Activated CD8-positive, alpha-beta memory T cell treated with anti-CD3 and anti-CD28 coated beads, Interleukin-2, amount 50 U/mL, for 1 hour (primary cell): Measurements from ENCODE around the gene ITGAE.

Experiments used
- DNase-seq: peaks from one replicate; pipeline ENCODE4 v3.0.0-alpha.2; 2020; ENCODE audit errors: extremely low read depth

Gene ITGAE

DNA sequence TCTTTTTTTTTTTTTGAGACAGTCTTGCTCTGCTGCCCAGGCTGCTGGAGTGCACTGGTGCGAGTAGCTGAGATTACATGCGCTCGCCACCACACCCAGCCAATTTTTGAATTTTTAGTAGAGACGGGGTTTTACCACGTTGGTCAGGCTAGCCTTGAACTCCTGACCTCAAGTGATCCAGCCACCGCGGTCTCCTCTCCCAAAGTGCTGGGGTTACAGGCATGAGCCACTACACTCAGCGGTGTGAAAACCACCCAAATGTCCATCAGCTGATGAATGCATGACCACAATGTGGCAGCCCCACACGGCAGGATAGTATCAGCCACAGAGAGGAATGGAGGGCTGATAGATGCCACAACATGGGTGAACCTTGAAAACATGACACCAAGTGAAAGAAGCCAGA, 107.2 kb downstream of the ITGAE start:
- no peak for DNase-seq

DNA sequence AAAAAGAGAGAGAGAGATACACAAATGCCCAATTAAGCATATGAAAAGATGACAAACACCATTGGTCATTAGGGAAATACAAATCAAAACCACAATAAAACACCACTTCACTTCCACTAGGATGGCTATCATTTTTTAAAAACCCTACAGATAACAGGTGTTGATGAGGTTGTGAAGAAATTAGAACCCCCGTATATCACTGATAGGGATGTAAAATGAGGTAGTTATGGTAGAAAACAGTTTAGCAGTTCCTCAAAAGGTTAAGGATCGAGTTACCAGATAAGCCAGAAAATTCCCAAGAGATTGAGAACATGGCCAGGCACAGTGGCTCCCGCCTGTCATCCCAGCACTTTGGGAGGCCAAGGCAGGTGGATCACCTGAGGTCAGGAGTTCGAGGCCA, 107.8 kb downstream of the ITGAE start:
- DNase-seq = no peak

DNA sequence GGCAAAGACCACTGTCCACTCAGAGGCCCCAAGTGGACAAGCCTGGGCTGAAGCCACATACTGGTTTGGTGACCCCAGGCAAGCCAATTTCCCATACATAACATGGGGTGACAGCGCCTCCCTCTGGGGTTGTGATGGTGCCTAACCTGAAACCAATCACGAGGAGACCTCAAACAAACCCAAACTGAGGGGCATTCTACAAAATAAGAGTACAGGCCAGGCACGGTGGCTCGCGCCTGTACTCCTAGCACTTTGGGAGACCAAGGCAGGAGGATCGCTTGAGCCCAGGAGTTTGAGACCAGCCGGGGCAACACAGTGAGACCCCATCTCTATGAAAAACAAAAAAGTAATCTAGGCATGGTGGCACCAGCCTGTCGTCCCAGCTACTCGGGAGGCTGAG, 108.6 kb downstream of the ITGAE start:
- no peak for DNase-seq

DNA sequence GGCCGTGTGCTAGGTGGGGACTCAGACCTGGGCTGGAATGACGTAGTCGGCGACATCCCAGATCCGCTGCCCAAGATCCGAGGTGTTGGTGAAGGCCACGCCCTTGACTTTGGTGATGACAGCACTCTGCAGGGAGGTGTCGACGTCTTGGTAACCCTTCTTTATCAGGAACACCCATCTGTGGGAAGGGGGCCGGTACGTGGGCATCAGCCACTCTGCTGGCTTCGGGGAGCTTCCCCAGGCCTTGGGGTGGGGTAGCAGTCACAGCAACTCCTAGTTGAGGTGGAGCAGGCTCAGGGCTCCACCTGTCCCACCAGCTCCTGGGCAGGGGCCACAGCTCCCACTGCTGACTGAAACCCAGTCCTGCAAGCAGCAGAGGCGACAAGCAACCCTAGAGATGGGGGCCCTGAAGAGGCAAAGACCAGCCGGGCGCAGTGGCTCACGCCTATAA, 109.3 kb downstream of the ITGAE start:
- no peak for DNase-seq

DNA sequence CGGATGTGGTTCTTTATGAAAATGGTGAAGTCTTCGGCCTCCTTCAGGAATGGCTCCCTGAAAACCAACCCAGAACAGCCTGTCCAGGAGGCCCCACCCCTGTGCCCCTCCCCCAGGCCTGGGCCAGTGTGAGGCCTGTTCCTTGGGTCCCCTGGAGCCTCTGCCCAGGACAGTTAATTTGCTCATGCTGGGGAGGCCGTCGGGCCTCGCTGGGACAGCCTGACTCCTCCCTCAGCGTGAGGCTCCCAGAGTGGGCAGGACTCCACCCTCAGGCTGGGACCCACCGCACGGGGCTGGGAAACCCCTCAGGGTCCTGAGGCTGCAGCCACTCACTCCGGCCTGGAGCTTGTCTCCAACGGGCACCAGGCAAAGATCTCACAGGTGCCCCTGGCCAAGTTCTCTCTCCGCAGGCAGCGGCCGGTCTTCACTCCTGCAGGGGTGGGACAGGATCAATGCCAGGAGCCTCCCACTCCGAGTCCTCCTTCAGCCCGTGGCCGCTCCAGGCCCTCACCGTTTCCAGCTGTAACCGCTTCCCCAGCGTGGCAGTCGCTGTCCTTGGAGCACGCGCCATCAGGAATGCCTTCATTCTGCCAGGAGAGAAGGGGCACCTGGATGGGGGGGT, 110.8 kb downstream of the ITGAE start:
- DNase-seq = no peak

DNA sequence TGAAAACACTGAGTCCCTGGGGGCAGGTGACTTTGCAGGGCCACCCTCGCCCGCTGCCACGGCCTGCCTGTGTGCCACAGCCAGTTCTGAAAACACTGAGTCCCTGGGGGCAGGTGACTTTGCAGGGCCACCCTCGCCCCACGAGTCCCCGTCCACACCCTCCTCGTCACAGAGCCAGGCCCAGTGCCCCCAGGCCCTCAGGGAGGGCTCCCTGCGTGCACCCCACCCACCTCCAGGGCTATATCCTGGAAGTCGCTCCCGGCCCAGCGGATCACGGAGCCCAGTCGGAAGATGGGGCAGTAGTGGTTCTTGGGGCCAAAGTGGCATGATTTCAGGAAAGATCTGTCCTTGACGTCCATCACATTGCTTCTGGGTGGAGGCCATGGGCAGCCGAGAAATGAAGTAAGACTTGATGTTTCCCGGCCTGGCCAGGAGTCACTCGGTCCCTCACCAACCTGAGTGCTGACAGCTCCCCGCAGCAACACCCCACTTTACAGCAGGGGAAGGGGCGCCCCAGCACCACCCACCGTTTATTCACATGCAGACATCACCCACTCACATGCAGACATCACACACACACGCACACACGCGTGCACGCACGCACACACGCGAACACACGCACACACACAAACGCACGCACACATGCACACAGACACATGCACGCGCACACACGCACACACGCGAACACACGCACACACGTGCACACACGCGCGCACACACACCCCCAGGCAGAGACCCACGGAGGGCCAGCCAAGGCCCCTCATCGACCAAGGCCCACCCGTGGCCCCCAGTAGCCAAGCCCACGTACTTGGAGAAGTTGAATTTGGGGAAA, 111.5 kb downstream of the ITGAE start:
- DNase-seq = no peak

DNA sequence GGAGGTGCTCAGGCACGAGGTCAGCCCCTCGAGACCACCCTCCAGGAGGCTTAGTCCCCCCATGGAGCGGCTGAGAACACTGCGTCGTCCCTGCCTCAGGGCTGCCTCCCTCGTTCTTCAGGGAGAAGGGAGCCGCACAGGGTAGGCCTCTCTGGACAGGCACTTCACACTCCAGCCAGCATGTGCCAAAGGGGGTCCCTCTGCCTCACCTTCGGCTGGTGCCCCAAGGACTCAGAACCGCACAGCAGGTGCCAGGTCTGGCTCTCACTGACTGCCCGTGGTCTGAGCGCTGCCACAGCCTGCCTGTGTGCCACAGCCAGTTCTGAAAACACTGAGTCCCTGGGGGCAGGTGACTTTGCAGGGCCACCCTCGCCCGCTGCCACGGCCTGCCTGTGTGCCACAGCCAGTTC, 112.1 kb downstream of the ITGAE start:
- DNase-seq = no peak

DNA sequence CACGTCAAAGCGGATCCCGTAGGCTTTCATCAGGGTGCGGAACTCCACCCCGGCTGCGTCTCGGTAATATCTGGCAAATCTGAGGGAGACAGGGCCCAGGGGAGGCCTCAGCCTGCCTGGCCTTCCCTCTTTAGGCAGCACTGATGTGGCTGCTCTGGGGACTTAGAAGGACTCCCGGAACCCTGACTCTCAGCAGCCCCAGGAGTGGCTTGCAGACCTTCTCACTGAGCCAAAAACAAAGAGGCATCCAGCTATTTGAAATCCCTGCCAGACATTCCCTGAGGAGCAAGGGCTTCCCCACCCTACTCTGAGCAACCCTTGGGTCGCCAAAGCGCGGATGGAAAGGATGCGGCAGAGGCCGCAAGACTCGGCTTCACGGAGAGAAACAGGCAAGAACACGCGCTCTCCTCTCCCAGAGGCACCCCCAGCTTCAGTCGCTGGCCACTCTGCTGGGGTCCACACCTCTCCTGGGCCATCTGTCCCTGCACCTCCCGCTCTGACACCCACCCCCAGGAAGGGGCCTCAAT, 112.9 kb downstream of the ITGAE start:
- DNase-seq = no peak

DNA sequence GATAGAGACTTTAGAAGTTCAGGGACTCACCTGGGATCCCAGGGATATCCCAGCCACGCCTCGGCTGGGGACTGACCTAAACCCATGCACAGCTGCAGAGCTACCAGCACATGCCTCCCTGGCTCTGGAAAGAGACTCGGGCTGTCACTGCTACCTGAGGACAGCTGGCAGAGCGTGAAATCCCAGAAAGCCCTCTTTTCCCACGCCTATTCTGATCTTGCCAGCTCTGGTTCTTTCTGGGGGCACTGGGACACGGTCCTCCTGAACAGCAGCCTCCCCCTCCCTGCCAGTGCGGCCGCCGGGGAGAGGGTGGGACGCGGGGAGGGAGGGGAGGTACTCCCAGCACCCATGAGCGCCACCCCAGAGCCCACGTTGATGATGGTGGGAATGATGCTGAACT, 115.8 kb downstream of the ITGAE start:
- no peak for DNase-seq

DNA sequence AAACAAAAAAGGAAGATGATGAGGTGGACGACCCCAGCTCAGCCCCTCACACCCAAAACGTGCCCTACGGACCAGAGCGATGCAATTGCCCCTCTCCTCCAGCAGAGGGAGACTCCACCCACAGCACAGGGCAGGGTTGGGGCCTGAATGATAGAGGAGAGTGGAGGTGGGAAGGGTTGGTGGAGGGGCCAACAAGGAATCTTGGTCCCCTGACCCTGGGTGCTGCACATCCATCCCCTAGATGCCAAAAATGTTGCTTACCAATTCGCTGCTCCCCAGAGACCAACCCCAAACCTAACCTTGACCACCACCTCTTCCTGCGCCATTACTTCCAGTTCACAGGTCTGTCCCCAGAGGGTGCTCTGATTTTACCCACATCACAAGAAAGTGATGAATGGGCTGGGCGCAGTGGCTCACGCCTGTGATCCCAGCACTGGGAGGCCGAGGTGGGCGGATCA, 117.9 kb downstream of the ITGAE start:
- DNase-seq = no peak

DNA sequence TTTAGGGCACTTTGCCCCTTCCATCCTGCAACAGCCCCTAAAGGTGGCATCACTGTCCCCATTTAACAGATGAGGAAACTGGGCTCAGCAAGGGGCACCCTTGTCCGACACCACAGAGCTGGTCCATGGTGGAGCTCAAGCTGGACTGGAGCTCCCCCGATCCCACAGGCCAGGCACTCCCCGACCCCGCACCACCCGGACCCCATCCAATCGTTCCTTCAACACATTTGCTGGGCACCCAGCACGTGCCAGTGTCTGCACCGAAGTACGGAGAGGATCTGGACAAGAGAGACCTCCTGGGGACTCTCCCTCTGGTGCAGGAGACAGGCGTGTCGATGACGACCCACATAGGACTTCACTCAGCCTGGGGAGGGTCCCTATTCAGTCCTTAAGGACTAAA, 119.0 kb downstream of the ITGAE start:
- DNase-seq = no peak

DNA sequence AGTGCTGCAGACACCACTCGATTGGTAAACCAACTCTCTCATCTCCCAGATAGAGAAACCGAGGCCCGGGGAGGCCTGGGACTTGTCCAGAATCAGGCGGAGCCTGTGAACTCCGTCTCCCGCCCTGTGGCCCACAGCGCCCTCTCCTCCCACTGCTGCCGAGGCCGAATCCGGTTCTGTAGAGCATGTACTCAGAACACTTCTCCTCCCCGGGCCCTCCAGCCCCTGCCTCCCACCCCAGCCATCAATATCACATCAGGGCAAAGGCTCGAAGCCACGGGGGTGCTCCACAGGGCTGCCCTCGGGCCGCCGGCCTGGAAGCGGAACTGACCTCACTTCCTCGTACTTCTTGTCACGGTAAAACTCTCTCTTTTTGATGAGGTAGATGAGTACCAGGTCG, 119.4 kb downstream of the ITGAE start:
- DNase-seq = no peak

DNA sequence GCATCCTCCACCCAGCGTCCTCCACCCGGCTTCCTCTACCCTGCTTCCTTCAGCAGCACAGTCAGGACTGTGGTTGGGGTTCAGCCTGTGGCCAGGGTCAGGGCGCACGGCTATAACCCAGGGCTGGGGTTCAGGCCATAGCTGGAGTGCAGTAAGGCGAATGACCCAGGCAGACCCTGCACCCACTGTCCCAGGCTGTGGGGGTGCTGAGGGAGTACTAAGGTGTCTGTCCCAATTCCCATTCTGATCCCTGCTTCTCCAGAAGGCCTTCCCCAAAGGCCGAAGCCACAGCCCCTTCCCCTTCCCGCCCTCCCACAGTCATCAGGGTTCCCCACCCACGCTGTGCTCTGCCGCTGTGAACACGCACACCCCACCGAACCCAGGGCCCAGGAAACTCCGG, 119.9 kb downstream of the ITGAE start:
- DNase-seq = no peak

DNA sequence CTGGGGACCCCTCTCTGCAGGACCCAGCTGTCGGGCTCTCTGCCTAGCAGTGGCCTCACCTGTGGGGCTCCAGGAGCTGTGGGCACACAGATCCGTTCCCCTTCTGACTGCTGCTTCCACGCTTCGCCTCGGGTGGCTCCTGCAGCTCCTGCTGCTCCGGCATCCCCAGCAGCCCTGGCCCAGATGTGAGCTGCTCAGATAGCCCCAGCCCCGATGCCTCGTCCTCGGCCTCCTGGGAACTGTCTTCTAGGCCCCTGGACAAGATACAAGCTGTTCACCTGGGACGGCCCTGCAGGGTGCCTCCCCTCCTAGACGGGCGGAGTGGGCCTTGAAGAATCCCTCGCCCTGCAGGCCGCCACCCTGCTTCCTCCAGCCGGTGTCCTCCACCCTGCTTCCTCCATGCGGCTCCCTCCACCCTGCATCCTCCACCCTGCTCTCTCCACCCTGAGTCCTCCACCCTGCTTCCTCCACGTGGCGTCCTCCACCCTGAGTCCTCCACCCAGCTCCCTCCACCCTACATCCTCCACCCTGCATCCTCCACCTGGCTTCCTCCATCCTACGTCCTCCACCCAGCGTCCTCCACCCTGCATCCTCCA, 121.4 kb downstream of the ITGAE start:
- no peak for DNase-seq

DNA sequence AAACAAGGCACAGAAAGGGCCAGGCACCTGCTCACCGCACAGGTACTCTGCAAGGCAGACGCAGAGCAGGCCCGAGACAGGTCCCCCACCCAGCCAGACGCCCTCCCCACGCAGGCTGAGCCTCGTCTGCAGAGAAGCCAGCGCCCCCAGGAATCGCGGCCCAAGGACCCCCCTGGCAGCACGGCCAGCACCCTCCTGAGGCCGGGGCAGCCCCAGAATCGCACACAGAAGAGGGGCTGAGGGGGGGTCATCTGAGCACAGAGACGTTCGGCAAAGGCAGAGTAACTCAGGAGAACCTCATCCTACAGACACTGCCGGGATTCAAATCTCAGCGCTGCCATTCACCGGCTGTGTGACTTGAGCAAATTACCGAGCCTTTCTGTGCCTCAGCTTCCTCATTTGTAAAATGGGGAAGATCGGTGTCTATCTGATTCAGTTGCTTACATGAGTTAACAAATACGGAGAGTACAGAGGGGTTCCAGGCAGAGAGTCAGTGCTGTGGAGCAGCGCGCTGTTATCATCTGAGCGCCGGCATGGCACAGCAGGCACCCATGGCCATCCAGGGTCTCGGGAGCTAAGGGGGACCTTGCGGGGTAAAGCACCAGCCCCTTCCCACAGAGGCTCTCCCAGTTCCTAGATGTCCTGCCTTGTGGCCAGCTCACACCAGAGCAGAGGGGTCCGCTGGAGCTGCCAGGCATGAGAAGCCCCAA, 122.0 kb downstream of the ITGAE start:
- no peak for DNase-seq

DNA sequence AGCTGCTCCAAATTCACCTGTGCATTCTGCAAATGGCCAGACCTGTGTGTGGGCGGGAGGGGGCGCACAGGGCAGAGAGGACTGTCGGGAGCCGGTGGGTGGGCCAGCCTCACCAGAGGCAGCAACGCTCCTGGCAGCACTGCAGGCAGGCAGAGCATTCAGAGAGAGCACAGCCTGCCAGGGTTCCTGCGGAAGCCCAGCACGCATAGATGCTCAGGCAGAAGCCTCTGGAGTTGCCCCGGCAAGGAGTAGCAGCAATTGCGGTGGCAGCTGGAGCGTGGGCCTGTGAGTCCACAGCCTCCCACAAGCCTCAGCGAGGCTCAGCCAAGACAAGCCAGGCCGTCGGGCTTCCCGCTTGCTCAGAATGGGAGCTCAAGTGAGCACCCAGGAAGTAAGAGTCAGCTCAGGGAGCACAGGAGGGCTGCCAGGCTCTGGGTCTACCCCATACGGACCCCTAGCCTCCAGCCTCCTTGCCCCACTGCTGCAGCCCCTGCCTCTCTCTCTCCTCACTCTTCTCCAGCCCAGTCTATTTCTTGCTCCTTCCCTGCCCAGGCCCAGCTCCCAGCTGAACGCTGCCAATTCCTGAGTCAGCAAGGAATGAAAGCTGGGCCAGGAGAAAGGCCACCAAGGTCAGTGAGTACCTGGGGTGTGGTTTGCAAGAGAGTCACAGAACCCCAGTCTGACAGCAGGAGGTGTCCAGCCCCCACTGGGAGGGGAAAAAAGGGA, 122.7 kb downstream of the ITGAE start:
- DNase-seq = no peak

DNA sequence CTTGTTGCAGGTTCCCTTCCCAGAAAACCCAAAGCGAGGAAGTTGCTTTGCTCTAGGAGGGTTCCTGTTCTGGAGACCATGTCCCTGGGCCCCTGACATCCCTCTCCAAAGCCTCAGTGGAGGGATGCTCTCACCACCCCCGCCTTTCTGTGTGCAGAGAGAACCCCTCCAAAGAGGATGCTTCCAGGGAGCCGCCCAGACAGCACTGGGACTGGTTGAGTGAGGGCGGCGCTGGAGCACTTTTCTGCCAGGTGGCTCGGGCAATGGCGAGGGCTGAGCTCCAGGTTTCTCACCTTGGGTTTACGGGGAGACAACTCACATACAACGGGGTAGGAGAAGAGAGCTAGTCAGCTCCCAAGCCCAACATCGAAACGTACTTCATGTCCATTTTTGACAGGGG, 125.1 kb downstream of the ITGAE start:
- DNase-seq = no peak

DNA sequence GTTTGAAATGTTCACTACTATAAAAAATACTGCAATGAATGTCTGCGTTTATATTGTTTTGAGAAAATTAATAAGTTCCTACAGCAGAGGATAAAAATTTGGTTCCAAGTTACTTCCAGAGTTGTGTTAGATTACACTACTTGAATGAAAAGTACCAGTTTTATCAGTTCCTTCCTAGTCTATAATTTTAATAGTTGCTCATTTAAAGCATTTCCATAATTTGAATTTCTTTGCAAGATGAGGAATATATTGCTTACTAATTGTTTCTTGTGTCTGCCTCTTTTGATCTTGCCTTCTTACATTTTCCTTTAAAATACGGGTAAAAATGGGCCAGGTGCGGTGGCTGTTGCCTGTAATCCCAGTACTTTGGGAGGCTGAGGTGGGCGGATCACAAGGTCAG, 128.4 kb downstream of the ITGAE start:
- no peak for DNase-seq

DNA sequence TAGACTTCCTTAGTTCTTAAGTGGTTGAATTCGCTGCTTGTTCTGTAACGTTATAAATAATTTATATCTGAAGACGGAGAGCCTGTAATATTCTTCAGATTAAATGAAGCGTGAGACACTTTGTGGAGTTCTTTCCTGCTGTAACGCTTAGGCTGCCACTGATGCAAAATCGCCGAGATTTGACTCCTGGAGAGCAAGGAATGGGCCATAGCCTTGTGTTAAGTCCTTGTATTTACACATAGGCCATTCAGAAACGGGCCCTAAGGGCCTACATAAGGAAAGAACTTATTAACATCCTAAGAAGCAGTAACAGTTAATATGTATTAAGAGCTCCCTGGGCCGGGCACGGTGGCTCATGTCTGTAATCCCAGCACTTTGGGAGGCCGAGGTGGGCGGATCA, 131.4 kb downstream of the ITGAE start:
- DNase-seq = no peak

DNA sequence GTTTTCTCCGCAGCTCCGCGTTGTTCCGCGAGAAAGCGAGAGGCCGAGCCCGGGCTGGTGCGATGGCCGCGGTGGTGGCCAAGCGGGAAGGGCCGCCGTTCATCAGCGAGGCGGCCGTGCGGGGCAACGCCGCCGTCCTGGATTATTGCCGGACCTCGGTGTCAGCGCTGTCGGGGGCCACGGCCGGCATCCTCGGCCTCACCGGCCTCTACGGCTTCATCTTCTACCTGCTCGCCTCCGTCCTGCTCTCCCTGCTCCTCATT, 132.0 kb downstream of the ITGAE start:
- DNase-seq = no peak

DNA sequence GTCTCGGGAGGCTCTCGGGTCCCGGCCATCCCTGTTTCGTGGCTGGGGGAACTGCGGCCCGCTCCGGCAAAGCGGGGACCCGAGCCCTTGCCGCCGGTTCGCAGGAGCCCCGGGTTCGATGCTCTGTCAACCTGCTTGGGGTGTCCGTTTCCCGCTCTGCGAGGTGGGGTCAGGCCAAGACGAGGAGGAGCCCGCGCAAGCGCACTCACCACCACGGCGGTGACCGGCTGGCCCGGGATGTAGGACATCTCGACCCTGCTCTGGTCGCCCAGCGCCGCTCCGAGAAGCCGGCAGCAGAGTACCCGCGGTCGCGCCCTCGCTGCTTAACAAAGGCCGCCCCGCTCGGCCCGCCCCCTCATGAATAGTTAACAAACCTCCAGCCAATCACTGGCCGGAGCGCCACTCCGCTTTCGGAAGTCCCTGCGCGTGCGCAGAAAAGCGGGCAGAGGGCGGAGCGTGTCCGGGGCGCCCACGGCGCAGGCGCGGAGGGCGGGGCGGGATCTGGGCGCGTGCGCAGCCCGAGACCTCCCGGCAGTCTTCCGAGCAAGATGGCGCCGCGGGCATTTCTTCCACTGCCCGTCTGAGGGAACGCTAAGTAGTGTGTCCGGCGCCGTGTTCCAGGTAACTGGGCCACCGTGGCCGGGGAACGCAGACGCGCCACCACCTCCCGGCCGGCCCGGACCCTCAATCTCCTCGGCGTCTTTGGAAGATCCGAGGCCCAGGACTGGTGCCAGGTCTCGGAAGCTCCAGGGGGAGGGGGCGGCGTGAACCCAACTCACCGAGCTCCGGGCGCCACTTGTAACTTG, 132.5 kb downstream of the ITGAE start, which contains the start of the genes EMC6 and TAX1BP3:
EMC6 (plus strand) TSS at position 534 of the 806 bp plus-strand sequence. CDS start 335 bp downstream, outside the sequence.
TAX1BP3 (minus strand) TSS at position 300 of the 806 bp plus-strand sequence; CDS start at position 248, 52 bp downstream.
- peak; percentile 95 for DNase-seq
